Fibroblast of villous mesenchyme (primary cell): ENCODE data around the gene FOXN1. TPM values are rescaled to one million over a fixed set of nuclear protein-coding genes. Genes with fewer than 3 reads are reported as not detected.
"Not testable (repeated sequence)": the region's sequence is repeated elsewhere in the genome, so short reads cannot be mapped to it uniquely, and the experiment has no call there.

ENCODE experiments used
- DNase-seq: peaks from one replicate; pipeline ENCODE4 v3.0.0-alpha.2; 2010; ENCODE audit warnings: low read depth
- H3K4me3 ChIP-seq: 2 replicates; pipeline ENCODE4 v1.5.1; 2011; ENCODE audit warnings: low read depth, mild to moderate bottlenecking, low read length
- total RNA-seq: library from RNA; depleted of rRNA; stranded (reverse); fragments of >200 nt; gene quantifications from 2 replicates; pipeline ENCODE4 v1.2.3, GENCODE V29; 2012
- TF ChIP-seq, protein P1 (sequence below): IDR thresholded peaks from 2 replicates; pipeline ENCODE4 v1.5.1; 2012; ENCODE audit warnings: low read depth, mild to moderate bottlenecking, low read length; ENCODE audit not compliant: insufficient read depth

Gene FOXN1, protein sequence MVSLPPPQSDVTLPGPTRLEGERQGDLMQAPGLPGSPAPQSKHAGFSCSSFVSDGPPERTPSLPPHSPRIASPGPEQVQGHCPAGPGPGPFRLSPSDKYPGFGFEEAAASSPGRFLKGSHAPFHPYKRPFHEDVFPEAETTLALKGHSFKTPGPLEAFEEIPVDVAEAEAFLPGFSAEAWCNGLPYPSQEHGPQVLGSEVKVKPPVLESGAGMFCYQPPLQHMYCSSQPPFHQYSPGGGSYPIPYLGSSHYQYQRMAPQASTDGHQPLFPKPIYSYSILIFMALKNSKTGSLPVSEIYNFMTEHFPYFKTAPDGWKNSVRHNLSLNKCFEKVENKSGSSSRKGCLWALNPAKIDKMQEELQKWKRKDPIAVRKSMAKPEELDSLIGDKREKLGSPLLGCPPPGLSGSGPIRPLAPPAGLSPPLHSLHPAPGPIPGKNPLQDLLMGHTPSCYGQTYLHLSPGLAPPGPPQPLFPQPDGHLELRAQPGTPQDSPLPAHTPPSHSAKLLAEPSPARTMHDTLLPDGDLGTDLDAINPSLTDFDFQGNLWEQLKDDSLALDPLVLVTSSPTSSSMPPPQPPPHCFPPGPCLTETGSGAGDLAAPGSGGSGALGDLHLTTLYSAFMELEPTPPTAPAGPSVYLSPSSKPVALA
- total RNA-seq, result not detected in 2 replicates

DNA sequence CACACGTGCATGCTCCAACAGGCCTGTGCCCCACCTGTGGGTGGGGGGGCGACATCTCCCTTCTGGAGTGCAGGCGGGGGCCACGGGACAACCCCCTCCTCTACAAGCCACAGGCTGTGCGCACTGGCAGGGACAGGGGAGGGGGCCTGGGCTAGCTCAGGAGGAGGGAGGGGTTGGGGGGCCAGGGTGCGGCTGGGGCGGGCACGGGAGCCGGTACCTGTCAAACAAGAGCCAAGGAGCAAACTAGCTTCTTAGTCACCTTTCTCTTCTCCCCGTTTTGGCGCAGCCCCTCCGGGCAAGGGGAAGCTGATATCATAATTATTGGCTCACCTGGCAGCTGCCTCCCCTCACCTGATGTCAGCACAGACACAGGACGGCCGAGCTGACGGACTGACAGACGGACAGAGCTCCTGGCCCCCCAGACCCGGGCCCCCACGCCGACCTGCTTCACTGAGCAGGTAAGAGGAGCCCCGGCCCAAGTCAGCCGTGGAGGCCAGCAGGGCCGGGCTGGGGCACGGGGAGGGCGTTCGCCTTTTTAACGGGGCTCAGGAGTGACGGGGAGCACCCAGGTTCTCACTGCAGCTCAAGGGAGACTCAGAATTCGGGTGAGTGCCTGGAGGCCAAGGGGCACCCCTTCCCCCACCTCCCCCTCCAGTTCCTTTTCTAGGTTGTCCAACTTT, at the start of gene FOXN1:
Gene FOXN1, plus strand, starts transcription at position 363 of the 680 bp plus-strand sequence. CDS start 17,622 bp downstream, outside the sequence.
- no peak for DNase-seq
- H3K4me3 ChIP-seq, result no peak within 1 kb of the TSS
- TF ChIP-seq, protein P1, sequence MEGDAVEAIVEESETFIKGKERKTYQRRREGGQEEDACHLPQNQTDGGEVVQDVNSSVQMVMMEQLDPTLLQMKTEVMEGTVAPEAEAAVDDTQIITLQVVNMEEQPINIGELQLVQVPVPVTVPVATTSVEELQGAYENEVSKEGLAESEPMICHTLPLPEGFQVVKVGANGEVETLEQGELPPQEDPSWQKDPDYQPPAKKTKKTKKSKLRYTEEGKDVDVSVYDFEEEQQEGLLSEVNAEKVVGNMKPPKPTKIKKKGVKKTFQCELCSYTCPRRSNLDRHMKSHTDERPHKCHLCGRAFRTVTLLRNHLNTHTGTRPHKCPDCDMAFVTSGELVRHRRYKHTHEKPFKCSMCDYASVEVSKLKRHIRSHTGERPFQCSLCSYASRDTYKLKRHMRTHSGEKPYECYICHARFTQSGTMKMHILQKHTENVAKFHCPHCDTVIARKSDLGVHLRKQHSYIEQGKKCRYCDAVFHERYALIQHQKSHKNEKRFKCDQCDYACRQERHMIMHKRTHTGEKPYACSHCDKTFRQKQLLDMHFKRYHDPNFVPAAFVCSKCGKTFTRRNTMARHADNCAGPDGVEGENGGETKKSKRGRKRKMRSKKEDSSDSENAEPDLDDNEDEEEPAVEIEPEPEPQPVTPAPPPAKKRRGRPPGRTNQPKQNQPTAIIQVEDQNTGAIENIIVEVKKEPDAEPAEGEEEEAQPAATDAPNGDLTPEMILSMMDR, result no peak

DNA sequence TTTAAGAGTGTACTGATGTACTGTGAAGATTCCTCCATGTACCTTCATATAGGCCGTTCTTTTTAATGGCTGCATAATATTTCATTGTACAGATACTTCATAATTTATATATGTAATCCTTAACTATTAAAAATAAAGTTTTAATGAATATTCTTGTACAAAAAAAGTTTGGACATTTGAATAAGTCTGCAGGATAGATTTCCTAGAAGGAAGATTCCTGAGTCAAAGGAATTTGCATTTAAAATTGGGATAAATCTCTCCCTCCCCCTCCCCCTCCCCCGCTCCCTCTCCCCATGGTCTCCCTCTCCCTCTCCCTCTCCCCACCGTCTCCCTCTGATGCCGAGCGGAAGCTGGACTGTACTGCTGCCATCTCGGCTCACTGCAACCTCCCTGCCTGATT, 48.3 kb upstream of the FOXN1 start:
- TF ChIP-seq, protein P1, result no peak
- no peak for DNase-seq
- H3K4me3 ChIP-seq, result no peak overlapping the region

DNA sequence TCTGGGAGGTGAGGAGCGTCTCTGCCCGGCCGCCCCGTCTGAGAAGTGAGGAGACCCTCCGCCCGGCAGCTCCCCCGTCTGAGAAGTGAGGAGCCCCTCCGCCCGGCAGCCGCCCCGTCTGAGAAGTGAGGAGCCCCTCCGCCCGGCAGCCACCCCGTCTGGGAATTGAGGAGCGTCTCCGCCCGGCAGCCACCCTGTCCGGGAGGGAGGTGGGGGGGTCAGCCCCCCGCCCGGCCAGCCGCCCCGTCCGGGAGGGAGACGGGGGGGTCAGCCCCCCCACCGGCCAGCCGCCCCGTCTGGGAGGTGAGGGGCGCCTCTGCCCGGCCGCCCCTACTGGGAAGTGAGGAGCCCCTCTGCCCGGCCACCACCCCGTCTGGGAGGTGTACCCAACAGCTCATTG, 47.3 kb upstream of the FOXN1 start:
- H3K4me3 ChIP-seq, DNase-seq: not testable (repeated sequence)

DNA sequence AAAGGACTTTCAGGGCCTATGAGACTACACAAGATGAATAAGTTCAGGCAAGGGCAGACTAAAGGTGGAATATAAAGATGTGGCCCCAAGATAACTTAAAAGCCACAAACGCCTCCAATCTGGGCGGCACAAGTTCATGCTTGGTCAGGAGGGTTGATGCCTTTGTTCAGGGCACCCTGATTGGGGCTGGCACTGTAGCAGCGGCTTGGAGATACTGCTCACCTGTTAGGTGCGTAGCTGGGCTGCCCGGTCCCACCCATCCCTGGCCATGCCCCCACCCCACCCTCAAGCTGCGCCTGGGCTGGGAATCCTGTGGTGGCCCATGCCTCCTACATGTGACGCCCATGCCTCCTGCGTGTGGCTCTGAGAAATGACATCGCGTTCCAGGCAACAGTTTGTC, 45.2 kb upstream of the FOXN1 start:
- DNase-seq, result no peak
- TF ChIP-seq, protein P1, result no peak
- no peak overlapping the region for H3K4me3 ChIP-seq

DNA sequence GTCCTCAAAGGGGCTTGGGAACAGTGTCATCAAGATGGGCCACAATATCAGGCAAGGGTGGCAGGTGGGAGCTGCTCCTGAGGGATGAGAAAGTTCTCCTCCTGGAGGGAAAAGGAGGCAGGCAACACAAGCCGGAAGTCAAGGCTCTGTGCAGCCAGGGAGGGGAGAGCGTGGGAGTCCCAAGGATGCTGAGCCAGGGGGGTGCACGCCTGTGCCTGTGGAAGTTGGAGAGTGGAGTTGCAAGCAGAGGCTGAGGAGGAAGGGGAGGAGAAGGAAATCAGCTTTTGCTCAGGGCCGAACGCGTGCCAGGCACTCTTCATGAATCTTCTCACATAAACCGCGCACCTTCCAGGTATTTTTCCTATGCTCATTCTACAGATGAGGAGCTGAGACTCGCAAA, 40.1 kb upstream of the FOXN1 start:
- H3K4me3 ChIP-seq, result no peak overlapping the region
- TF ChIP-seq, protein P1, result no peak
- DNase-seq, result no peak

DNA sequence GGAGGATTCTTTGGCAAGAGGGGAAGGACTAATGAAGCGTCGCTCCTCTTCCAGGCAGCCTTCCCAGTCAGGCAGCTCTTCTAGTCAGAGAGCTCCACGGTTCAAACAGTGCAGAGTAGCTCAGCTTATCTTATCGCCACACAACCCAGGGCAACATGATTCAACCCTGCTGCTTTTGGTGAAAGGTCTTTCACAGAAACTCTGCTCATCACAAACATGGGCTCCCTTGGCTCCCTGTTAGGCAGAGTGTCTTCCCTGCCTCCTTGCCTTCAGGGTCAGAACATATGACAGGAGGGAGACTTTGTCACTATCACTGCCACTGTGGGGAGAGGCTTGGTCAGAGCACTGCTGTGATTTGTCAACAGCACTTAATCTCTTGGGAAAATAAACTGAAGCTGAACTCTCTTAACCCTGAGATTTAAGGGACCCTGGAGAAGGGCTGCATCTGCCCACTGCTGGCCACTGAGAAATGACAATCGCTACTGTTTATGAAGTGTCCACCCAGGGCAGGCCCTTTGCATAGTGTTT, 39.6 kb upstream of the FOXN1 start:
- TF ChIP-seq, protein P1, result no peak

DNA sequence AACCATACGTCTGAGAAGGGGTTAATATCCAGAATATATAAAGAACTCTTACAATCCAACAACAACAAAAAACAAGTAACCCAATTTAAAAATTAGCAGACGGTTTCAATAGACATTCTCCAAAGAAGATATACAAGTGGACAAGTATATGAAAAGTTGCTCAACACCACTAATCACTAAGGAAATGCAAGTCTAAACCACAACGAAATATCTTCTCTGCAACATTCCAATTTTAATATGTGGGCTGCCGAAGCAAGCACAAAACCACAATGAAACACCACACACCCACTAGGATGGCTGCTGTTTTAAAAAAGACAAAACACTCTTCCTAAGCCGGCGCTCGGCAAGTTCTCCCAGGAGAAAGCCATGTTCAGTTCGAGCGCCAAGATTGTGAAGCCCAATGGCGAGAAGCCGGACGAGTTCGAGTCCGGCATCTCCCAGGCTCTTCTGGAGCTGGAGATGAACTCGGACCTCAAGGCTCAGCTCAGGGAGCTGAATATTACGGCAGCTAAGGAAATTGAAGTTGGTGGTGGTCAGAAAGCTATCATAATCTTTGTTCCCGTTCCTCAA, 38.6 kb upstream of the FOXN1 start:
- TF ChIP-seq, protein P1, result no peak

More for the DNA sequence above, 39.6 kb upstream of the FOXN1 start:
- DNase-seq, result peak; percentile 73
- H3K4me3 ChIP-seq, result peak overlapping the region; percentile 7

DNA sequence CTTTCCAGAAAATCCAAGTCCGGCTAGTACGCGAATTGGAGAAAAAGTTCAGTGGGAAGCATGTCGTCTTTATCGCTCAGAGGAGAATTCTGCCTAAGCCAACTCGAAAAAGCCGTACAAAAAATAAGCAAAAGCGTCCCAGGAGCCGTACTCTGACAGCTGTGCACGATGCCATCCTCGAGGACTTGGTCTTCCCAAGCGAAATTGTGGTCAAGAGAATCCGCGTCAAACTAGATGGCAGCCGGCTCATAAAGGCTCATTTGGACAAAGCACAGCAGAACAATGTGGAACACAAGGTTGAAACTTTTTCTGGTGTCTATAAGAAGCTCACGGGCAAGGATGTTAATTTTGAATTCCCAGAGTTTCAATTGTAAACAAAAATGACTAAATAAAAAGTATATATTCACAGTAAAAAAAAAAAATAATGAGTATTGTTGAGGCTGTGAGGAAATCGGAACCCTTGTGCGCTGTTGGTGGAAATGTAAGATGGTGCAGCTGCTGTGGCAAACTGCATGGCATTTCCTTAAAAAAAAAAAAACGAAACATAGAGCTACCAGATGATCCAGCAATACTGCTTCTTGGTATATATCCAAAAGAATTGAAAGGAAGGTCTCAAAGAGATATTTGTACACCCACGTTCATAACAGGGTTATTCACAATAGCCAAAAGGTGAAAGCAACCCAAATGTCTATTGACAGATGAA, 38.0 kb upstream of the FOXN1 start:
- not testable (repeated sequence) for H3K4me3 ChIP-seq
- peak; percentile 32 for DNase-seq

More for the DNA sequence above, 38.6 kb upstream of the FOXN1 start:
- peak overlapping the region; percentile 23 for H3K4me3 ChIP-seq
- DNase-seq, result peak; percentile 90
